Amniotic stem cell (primary cell): ENCODE measurements around the gene COL20A1.

Experiments
- DNase-seq: peaks from one replicate; lab custom pipeline; 2025; lab: John Stamatoyannopoulos, UW

The COL20A1 gene

GRCh38 chr20:63350196-63350595 is 57.2 kb downstream of the COL20A1 start:
- DNase-seq = no peak

- no peak for DNase-seq
These were observed 57.8 kb downstream of the COL20A1 start for GRCh38 chr20:63350597-63351325.

- no peak for DNase-seq
These were observed 58.3 kb downstream of the COL20A1 start for GRCh38 chr20:63351326-63351700.

- DNase-seq = no peak
These were observed 59.0 kb downstream of the COL20A1 start for GRCh38 chr20:63351811-63352591.

GRCh38 chr20:63352811-63353221 is 59.8 kb downstream of the COL20A1 start:
- no peak for DNase-seq

- DNase-seq = no peak
These were observed 61.8 kb downstream of the COL20A1 start for GRCh38 chr20:63354636-63355350.

GRCh38 chr20:63355781-63356295 is 62.9 kb downstream of the COL20A1 start:
- DNase-seq = no peak

GRCh38 chr20:63356511-63356910 is 63.5 kb downstream of the COL20A1 start:
- DNase-seq = no peak

- no peak for DNase-seq
These were observed 64.2 kb downstream of the COL20A1 start for GRCh38 chr20:63356931-63357879.

GRCh38 chr20:63357921-63358905 is 65.2 kb downstream of the COL20A1 start:
- no peak for DNase-seq

- no peak for DNase-seq
These were observed 66.4 kb downstream of the COL20A1 start for GRCh38 chr20:63359164-63359934.

GRCh38 chr20:63359937-63360849 is 67.2 kb downstream of the COL20A1 start:
- no peak for DNase-seq

GRCh38 chr20:63360850-63361518 is 68.0 kb downstream of the COL20A1 start, which contains the start of gene CHRNA4:
CHRNA4 (minus strand) TSS chr20:63361349; CDS start chr20:63361165, 184 bp downstream.
- DNase-seq = no peak

- no peak for DNase-seq
These were observed 68.8 kb downstream of the COL20A1 start for GRCh38 chr20:63361519-63362435.

- DNase-seq = no peak
These were observed 69.5 kb downstream of the COL20A1 start for GRCh38 chr20:63362436-63363009.
